Raji (cell line): ENCODE data around the gene KIDINS220.

ENCODE experiments used
- POLR2A ChIP-seq: IDR thresholded peaks from 2 replicates; pipeline ENCODE4 v1.6.1; 2011; ENCODE audit warnings: low read depth, low read length, control low read depth; ENCODE audit not compliant: insufficient read depth

Gene KIDINS220

GRCh38 chr2:8799004-8799403 is 38.4 kb downstream of the KIDINS220 start:
- no peak for TF ChIP-seq POLR2A

- TF ChIP-seq POLR2A: no peak
These were observed 39.0 kb downstream of the KIDINS220 start for GRCh38 chr2:8798393-8798792.

- no peak for TF ChIP-seq POLR2A
These were observed 39.7 kb downstream of the KIDINS220 start for GRCh38 chr2:8797682-8798081.

GRCh38 chr2:8796878-8797550 is 40.4 kb downstream of the KIDINS220 start:
- TF ChIP-seq POLR2A: no peak

- TF ChIP-seq POLR2A: no peak
These were observed 41.0 kb downstream of the KIDINS220 start for GRCh38 chr2:8796315-8796848.

GRCh38 chr2:8794923-8795825 is 42.2 kb downstream of the KIDINS220 start:
- no peak for TF ChIP-seq POLR2A

- no peak for TF ChIP-seq POLR2A
These were observed 46.7 kb downstream of the KIDINS220 start for GRCh38 chr2:8790739-8791162.

- no peak for TF ChIP-seq POLR2A
These were observed 51.0 kb downstream of the KIDINS220 start for GRCh38 chr2:8786463-8786862.

- TF ChIP-seq POLR2A: no peak
These were observed 57.4 kb downstream of the KIDINS220 start for GRCh38 chr2:8779795-8780671.

- TF ChIP-seq POLR2A: no peak
These were observed 63.0 kb downstream of the KIDINS220 start for GRCh38 chr2:8774371-8774770.

GRCh38 chr2:8767324-8767723 is 70.1 kb downstream of the KIDINS220 start:
- no peak for TF ChIP-seq POLR2A

- no peak for TF ChIP-seq POLR2A
These were observed 75.8 kb downstream of the KIDINS220 start for GRCh38 chr2:8761529-8762164.

- TF ChIP-seq POLR2A: no peak
These were observed 80.7 kb downstream of the KIDINS220 start for GRCh38 chr2:8756716-8757115.

- TF ChIP-seq POLR2A: no peak
These were observed 81.2 kb downstream of the KIDINS220 start for GRCh38 chr2:8756230-8756629.

- no peak for TF ChIP-seq POLR2A
These were observed 83.2 kb downstream of the KIDINS220 start for GRCh38 chr2:8754106-8754776.

GRCh38 chr2:8753609-8754008 is 83.8 kb downstream of the KIDINS220 start:
- no peak for TF ChIP-seq POLR2A
